GM13976 (cell line): ENCODE measurements around the gene WDR73.
"Not testable (repeated sequence)": the region's sequence is repeated elsewhere in the genome, so short reads cannot be mapped to it uniquely, and the experiment has no call there.

Experiments used
- DNase-seq: peaks from one replicate; pipeline ENCODE4 v3.0.0; 2012; ENCODE audit warnings: low spot score
- CTCF ChIP-seq: IDR thresholded peaks from 2 replicates; pipeline ENCODE4 v1.5.1; 2012; ENCODE audit warnings: borderline replicate concordance, mild to moderate bottlenecking; ENCODE audit not compliant: insufficient read depth; ENCODE audit errors: extremely low read depth, missing control alignments, control extremely low read depth
- in situ Hi-C: fragments of 300-500 bp; cut with MboI; formaldehyde crosslinking; loops from one replicate; pipeline ENCODE4 v1.12.0; 2022; ENCODE audit warnings: low sequenced_read_pairs, mixed read lengths, inconsistent platforms; ENCODE audit not compliant: unreplicated experiment

Gene WDR73

GRCh38 chr15:84690342-84690741 is 36.3 kb upstream of the WDR73 start:
- DNase-seq, result no peak
- in situ Hi-C loops, result no loop called here
- TF ChIP-seq CTCF, result no peak

- in situ Hi-C loops, result no loop called here
- no peak for DNase-seq
- no peak for TF ChIP-seq CTCF
These were observed 35.8 kb upstream of the WDR73 start for GRCh38 chr15:84689858-84690257.

GRCh38 chr15:84686446-84686845 is 32.4 kb upstream of the WDR73 start:
- in situ Hi-C loops, DNase-seq: not testable (repeated sequence)

- no peak for TF ChIP-seq CTCF
- no peak for DNase-seq
- in situ Hi-C loops, result no loop called here
These were observed 31.2 kb upstream of the WDR73 start for GRCh38 chr15:84685304-84685703.

GRCh38 chr15:84684092-84684491 is 30.0 kb upstream of the WDR73 start:
- TF ChIP-seq CTCF, result no peak
- no peak for DNase-seq

GRCh38 chr15:84681831-84682230 is 27.7 kb upstream of the WDR73 start:
- in situ Hi-C loops, result no loop called here
- no peak for TF ChIP-seq CTCF
- no peak for DNase-seq

More at GRCh38 chr15:84684092-84684491, 30.0 kb upstream of the WDR73 start:
- in situ Hi-C loops, result no loop called here

GRCh38 chr15:84671211-84671610 is 17.1 kb upstream of the WDR73 start:
- no peak for DNase-seq
- TF ChIP-seq CTCF, result no peak
- in situ Hi-C loops, result no loop called here
